Activated naive CD4-positive, alpha-beta T cell (primary cell): ENCODE measurements around the gene FTO.
"Not testable (repeated sequence)": the region's sequence is repeated elsewhere in the genome, so short reads cannot be mapped to it uniquely, and the experiment has no call there.

ENCODE experiments used
- DNase-seq, 4 experiments: peaks; one replicate each; lab custom pipeline; 2025; lab: John Stamatoyannopoulos, UW

FTO gene

DNA sequence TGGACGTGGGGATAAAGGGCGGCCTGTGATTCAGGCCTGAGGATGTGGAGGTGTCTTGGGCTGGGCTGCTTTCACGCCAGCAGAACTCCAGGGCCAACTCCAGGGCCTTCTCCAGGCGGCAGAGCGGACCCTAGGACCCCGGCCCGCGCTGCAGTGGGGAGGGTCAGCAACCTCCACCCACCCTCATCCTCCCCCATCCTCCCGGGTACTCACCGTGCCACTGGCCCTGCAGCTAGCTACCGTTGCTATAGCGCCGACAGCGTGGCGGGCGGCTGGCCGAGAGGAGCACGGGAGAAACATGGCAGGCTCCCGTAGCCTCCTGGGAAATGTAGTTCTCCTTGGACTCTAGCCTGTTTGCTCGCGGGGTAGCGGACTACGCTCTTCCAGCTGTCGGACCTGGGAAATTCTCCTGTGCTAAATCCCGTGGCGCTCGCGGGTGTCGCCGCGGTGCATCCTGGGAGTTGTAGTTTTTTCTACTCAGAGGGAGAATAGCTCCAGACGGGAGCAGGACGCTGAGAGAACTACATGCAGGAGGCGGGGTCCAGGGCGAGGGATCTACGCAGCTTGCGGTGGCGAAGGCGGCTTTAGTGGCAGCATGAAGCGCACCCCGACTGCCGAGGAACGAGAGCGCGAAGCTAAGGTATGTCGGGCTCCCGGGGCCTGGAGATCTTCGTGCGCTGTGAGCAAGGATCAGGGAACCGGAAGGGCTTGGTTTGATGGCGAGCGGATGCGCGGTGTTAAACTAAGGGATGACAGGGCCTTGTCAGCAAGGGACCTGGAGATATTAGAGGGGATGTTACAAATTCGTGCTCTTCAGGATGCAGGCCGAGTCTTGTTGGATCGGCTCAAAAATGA is at the start of gene FTO, which contains the start of gene RPGRIP1L:
FTO (plus strand) TSS at position 567 of the 855 bp plus-strand sequence.
RPGRIP1L (minus strand) TSS at position 270 of the 855 bp plus-strand sequence. CDS start 3,136 bp downstream, outside the sequence.
- peak; percentile 84 to 90 (median 85) for DNase-seq

DNA sequence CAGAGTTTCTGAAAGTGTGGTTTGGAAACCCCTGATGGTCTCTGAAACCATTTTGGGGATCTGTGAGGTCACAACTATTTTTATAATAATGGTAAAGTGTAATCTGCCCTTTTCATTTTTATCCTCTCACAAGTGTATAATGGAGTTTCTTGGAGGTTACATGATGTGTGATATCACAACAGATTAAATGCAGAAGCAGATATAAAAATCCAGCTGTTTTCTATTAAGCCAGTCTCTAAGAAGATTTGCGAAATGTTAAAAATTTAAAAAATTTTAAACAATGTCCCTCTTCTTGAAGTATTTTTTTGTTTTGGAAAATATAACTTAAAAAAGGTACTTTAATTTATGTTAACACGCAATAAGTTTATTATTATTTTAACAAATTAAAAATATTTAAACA is 49.0 kb upstream of the FTO start:
- no peak for DNase-seq

DNA sequence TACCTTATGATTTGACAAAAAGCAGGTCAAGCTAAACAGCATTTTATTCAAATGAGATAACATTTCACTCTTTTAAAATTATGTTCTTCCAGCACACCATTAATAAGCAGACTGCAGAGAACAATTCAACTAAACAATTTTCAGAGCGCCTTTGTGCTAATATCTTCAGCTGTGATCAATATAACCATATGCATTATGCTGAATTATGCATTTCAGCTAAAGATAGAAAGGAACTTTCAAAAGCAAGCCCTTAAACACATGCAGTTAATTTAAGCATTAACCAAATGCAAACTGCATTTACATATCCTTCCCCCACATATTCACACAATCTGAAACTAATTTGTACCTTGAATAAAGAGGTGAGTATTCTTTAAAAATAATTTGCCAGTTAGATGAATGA is 41.9 kb upstream of the FTO start:
- DNase-seq, result no peak

DNA sequence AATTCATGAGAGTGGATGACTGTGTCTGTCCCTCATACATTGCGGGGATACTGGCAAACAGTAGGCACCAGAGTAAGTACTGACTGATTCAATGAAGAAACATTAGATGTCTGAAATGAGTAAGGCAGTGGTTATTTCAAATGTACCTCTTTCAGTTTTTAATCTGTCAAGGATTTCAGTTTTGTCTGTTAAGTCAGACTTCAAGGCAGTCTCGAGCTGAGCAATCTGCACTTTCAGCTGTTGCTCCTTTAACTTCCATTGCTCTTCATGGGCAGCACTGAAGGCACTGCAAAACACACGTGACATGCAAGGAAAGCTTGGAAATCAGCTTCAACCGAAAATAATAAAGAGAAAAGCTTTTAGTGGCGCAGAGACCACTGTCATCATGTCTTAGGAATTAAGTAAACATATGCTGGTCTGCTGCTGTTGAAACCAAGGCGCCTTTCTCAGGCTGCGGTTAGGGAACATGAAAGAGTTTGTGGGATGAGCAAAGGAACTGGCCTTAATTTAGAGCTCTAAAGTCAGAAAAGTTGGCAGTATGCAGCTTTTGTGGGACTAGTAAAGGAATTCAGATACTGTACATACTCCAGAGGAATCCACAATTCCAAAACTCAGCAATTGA is 39.1 kb upstream of the FTO start:
- DNase-seq, result no peak

DNA sequence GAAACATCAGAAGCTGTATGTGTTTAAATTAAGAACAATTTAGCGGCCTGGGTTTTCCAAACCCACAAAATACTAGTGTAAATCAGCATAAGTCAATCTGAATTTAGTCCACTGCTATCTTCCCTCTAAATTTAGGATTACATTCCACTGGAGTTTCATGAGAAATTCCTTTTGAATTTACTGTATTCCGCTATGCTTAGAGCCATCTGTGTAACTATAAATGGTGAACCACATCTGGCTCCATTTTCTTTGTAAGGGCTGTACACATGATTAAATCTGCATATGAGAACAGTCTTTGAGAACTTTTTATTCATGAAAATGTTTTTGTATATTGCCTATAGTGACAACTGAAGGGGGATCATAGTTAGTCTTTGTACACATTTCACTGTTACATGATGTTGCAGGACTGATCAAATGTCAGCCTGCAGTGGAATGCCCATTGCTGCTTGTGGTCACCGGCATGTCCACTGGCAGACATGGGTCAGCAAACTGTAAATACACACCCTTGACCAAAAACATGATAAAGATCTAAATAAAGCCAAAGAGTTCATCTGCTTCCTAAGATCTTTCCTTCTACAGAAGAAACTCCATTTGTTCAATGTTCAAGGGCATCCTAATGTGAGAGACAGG is 37.1 kb upstream of the FTO start:
- no peak for DNase-seq

DNA sequence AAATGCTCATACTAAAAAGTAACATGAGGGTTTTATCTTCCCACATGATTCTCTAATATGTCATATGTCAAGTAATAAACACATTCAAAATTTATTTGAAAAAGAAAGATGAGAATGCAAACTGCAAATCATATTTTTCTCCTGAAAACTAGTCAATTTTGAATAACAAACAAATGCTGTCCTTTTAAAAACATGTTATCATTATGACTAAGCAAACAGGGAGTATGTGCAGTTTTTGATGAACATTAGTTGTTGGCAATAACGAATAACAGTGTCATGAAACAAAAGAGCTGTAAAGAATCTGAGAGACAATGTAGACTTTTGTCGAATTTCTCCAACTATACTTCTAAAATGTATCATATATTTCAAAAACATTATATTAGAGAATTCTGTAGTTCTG is 35.1 kb upstream of the FTO start:
- DNase-seq, result no peak

DNA sequence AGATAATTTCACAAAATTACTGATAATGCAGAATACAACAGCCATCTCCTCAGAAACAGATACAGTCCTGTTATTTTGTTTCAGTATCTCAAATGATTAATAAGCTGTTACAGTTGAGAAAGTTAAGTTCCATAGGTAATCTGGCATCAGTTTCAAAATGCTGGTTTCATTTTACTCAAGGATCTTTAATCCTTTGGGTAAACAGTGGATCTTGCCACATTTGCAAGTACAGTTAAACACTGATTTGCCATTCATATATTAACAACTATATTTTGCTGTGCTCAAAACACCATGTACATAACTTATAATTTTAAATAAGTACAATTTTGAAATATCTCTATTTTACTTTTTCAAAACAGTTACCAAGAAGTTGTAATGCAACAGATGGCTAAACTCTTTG is 31.5 kb upstream of the FTO start:
- no peak for DNase-seq

DNA sequence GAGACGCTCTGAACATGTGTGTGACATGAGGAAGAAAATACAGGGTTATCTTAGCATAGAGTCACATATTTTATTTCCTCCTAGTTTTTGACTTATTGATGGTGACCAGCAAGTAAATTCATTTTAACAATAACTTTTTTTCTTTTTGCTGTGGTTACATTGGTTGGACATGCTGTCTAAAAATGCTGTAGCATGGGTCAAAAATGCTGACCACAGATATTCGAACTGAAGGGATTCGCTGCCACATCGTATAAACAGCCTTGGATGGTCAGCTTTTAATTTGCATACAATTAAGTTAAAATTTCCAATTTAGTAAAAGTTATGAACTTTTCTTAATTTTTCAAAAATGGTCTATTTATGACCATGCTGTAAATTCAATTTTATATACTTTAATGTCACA is 30.8 kb upstream of the FTO start:
- DNase-seq, result no peak

DNA sequence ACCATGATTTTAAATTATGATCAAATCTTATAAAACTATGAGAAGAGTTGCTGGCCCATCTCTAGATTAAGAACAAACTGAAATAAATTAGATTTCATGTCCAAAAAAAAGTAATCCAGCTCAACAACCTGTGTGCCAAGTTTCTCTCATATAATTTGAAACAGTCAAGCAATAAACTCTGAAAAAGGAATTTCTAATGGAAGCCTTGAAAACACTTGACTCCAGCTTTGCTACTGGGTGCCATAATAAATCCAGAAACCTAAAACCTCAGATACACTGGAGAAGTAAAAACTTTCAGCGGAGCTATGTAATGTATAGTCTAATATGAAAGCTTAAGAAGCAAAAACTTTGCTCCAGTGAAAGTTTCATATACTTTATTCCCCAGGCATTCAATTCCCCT is 25.8 kb upstream of the FTO start:
- DNase-seq, result no peak

DNA sequence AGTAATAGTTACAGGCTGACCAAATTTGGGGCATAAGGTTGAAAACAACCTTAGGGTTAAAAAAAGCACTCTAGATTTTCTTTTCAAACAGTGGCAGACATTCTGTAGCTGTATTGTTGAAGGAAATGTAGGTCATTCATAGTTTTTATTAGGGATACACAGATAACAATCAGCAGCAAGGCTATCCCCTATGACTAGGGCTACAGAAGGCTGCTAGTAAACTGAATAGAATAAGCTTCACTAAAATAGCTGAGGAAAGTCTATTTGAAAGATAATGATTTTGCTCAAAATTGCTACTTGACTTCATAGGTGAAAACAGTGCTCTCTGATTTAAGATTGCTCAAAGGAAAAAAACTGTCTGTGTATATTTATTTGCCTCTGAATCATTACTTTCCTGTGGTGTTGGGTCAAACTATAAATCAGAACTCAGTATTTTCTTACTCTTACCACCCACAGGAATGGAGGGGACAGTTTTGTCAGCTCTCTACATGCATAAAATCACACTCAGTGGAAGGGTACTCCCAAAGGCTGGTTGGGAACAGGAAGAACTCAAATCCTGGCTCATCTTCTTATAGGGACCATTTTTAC is 25.1 kb upstream of the FTO start:
- no peak for DNase-seq

DNA sequence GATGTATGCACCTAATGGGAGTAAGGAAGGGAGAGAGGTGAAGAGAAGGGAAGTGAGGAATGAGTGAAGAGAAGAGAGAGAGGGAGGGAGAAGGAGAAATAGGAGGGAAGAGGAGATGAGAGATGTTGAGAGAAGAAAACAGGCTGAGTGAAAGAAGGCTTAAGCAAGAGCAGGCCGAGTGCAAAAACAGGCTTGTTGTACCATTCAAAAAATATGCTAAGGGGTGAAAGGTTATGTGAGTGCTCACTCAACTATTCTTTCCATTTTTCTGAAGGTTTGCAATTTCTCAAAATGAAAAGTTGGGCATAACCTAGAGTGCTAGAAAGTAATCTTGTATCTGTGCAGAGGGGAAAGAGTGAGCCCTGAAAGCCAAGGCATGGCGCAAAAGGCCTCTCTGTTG is 23.2 kb upstream of the FTO start:
- no peak for DNase-seq

DNA sequence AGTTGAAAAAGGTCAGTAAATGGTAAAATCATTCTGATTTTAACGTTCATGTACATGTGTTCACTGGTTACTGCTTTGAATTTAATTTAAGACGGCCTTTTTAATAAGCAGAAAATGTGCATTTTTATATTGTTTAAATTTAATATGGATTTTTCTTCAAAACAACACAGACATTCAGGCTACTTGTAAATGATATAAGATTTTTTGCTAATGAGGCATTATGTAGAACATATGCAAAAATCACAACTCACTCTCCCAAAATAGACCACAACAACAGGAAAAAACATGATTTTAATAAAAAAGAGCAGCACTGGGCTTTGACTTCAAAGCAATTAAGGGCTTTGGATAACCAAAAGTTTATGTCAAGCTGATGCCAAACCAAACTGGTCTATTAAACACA is 22.6 kb upstream of the FTO start:
- no peak for DNase-seq

DNA sequence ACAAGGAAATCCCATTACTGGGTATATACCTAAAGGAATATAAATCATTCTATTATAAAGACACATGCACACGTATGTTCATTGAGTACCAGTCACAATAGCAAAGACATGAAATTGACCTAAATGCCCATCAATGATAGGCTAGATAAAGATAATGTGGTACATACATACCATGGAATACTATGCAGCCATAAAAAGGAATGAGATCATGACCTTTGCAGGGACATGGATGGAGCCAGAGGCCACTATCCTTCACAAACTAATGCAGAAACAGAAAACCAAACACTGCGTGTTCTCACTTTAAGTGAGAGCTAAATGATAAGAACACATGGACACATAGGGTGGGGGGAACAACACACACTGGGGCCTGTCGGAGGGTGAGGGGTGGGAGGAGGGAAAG is 18.6 kb upstream of the FTO start:
- DNase-seq, result not testable (repeated sequence)

DNA sequence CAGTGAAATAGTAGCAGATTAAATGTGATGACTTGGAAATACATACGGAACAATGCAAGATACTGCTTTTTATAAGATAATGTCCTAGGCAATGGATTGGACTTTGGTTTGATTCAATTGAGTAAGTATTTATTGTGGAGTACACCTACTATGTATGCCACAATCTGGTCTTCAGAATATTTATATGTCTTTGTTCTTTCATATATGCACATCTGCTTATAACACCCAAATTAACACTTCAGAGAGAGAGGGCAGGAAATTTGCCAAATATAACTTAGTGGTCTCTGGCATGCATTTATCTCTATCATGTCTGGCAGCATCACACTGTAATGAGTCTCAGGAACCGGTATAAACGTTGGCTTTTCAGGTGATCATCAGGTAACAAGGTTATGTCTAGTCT is 17.2 kb upstream of the FTO start:
- DNase-seq, result no peak

DNA sequence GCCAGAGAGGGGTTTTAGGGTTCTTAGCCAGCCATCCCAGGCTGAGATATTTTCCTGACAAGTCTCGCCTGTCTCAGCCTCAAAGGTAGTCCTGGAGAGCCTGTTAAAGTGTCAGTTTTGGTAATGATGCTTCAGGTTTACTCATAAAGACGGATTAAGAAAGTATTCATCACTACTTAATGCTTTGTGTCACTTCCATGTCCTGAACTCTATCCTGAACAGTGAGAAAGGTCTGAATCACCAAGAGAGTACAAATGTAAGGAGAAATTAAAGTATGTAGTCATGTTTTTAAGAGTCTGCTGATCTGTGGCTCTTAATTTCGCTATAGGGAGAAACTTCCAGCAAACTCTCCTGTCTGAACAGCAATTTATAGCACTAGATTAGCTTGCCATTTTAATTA is 14.3 kb upstream of the FTO start:
- DNase-seq, result no peak

DNA sequence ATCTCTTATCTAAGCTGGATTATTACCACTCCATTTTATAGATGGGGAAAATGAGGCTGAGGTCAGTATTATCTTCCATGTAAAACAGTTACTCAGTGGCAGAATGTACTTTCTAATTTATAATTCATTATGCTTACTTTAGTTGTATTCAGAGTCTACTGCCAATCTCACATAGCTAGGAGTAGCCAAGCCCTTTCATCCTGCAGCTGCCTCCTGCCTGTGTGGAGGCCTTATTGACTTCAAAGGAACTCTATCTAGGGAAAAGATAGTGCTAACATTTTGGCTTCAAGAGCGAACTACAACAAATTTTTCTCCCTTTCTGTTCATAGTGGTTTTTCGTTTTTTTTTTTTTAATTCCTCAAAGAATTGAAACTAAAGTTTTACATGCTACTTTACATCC is 13.2 kb upstream of the FTO start:
- DNase-seq, result no peak

DNA sequence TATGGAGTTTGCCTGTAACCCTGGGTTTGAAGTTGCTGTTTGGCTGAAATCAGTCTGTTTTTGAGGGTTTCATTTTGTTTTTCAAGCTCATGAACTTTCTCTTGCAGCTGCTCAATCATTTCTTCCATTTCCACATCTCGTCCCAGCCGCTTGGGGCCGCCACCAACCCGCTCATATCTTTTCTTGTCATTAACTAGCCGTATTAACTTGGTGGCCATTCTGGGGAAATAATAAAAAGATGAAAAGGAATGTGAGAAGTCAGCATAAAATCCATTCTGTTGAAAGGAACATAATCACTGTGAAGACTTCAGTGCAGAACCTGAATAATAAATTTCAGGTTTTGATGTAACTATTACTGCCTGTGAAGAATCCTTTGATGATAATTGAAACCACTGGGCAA is 11.8 kb upstream of the FTO start:
- DNase-seq, result no peak

DNA sequence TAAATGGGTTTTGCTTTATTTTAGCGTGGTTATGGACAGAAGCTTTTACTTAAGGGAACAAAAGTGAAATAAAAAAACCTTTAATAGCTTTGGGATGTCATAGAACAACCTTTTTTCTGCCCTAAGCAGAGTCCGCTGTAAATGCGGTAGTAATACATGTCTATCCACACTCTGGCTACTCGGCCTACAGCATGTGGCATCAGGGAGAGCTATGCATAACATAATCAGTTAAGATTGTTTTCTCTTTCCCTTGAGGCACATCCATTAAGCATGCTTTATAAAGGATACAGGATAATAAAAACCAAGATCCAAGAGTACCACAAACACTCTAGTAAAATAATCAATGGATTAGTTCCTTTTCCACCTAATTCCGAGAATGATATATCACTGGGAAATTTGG is 10.6 kb upstream of the FTO start:
- DNase-seq, result no peak

DNA sequence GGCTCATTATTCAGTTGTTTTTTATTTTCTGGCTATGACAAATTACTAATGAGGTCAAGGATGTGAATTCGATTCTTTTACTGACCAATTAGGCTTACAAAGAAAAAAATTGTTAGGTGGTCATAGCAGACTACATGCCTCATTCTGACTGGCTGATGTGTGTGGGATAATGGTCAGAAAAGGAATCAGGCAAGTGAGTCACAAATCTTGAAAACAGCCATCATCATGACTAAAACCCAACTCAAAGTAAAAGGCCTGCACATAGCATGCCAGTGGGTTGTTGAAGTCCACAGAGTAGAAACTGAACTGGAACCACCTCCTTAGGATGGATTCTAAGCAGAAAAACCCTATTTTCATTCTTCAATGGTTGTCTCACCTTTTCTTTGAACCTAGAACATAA is 8.9 kb upstream of the FTO start:
- no peak for DNase-seq

DNA sequence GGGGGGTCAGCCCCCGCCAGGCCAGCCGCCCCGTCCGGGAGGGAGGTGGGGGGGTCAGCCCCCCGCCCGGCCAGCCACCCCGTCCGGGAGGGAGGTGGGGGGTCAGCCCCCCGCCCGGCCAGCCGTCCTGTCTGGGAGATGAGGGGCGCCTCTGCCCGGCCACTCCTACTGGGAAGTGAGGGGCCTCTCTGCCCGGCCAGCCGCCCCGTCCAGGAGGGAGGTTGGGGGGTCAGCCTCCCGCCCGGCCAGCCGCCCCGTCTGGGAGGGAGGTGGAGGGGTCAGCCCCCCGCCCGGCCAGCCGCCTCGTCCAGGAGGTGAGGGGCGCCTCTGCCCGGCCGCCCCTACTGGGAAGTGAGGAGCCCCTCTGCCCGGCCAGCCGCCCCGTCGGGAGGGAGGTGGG is 5.7 kb upstream of the FTO start:
- DNase-seq, result not testable (repeated sequence)

DNA sequence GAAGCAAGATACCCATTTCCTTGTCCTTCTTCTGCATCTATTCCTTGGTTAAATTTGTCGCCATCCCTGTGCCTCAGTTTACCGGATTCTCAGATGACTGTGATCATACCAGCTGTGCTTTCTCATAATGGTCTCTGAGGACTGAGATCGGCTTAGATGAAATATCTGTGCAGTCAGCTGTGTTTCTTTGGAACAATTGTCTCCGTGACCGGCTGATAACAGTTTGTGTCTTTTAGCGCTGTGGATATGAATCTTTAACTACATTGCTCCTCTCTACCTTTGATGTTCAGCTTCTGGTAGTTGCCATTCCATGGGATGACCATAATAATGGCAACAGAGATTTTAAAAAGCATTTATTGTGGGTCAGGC is 473 bp downstream of the FTO start:
- DNase-seq, result no peak

DNA sequence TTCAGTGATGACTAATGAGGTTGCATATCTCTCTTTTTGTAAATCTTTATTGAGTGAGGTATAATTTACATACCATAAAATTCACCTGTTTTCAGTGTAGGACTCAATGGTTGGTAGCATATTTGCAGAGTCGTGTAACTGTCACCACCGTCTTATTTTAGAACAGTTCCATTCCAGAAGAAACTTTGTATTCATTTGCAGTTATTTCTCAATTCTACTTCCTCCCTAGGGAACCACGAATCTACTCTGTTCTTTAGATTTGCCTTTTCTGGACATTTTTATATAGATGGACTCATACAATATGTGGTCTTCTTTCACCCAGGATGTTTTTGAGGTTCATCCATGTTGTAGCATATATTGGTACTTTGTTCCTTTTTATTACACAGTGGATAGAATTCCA is 3.7 kb downstream of the FTO start:
- no peak for DNase-seq

DNA sequence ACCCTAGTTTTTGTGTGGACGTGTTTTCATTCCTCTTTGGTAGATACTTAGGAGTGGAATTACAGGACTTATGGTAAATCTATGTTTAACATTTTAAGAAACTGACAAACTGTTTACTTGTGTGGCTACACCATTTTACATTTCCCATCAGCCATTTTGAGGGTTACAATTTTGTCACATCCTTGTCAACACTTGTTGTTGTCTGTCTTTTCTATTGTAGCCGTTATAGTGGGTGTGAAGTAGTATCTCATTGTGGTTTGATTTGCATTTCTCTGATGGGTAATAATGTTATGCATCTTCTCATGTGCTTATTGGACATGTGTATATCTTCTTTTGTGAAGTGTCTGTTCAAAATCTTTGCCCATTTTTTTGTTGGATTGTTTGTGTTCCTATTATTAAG is 4.5 kb downstream of the FTO start:
- no peak for DNase-seq
